H54 (cell line): Measurements from ENCODE around the gene ZNF598.
A peak's percentile ranks its signal among the peaks of the same experiment; 100 is the strongest.

Experiments used
- DNase-seq: peaks from one replicate; pipeline ENCODE4 v3.0.0; 2011; ENCODE audit warnings: low spot score, mixed read lengths; ENCODE audit not compliant: insufficient read length
- FAIRE-seq: peaks from 3 replicates; lab custom pipeline; 2011; peaks lifted over from hg19 to GRCh38; lab: Jason Lieb, UNC
- POLR2A ChIP-seq: IDR thresholded peaks from 2 replicates; pipeline ENCODE4 v1.6.1; 2011; ENCODE audit warnings: low read depth, mild to moderate bottlenecking, low read length

The ZNF598 gene

GRCh38 chr16:2002406-2003230 is 7.0 kb downstream of the ZNF598 start:
- no peak for DNase-seq
- FAIRE-seq = no peak
- TF ChIP-seq POLR2A = no peak

DNA sequence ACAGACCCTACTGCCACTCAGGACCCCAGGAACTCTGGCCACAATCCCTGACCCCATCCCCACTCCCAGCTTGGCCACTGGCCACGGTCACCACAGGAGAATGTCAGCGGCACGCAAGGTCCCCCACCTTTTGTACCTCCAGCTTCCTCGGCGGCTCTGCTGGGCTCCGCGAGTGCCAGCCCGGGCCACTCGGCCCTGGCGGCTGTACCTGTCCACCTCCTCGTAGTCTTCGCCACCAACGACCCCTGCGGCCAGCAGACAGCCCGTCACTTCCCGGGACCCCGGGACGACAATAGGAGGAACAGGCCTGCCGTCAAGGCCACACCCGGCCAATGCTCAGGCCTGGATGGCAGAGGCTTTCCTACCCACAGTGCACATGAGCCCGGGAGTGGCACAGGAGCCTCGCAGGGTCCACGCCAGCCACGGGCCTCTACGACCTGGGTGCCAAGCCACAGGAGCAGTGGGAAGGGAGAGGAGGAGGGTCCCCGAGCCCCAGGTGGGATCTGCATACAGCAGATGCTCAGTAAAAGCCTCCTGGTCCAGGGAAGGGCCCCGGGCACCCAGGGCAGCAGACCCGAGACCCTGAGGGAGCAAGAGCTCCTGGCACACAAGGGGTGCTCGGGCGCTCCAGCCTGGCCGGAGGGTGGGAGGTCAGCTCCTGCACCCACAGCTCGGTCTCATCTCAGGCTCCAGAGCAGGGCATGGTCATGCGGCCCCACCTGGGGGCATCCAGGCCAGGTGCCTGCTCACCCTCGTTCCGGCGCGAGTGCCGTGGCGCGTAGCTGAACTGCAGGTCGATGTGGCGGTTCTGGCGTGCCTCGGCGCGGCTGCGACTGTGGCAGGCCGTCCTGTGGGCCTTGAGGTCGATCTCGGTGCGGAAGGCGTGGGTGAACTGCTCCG is 7.9 kb downstream of the ZNF598 start:
- no peak for FAIRE-seq

GRCh38 chr16:2001035-2001434 is 8.6 kb downstream of the ZNF598 start:
- DNase-seq (no peak), FAIRE-seq (no peak)
- TF ChIP-seq POLR2A = no peak

More for the DNA sequence above, 7.9 kb downstream of the ZNF598 start:
- DNase-seq = no peak
- TF ChIP-seq POLR2A = no peak

- no peak for TF ChIP-seq POLR2A
- DNase-seq (no peak), FAIRE-seq (no peak)
These were observed 9.6 kb downstream of the ZNF598 start for GRCh38 chr16:1999866-2000514.

DNA sequence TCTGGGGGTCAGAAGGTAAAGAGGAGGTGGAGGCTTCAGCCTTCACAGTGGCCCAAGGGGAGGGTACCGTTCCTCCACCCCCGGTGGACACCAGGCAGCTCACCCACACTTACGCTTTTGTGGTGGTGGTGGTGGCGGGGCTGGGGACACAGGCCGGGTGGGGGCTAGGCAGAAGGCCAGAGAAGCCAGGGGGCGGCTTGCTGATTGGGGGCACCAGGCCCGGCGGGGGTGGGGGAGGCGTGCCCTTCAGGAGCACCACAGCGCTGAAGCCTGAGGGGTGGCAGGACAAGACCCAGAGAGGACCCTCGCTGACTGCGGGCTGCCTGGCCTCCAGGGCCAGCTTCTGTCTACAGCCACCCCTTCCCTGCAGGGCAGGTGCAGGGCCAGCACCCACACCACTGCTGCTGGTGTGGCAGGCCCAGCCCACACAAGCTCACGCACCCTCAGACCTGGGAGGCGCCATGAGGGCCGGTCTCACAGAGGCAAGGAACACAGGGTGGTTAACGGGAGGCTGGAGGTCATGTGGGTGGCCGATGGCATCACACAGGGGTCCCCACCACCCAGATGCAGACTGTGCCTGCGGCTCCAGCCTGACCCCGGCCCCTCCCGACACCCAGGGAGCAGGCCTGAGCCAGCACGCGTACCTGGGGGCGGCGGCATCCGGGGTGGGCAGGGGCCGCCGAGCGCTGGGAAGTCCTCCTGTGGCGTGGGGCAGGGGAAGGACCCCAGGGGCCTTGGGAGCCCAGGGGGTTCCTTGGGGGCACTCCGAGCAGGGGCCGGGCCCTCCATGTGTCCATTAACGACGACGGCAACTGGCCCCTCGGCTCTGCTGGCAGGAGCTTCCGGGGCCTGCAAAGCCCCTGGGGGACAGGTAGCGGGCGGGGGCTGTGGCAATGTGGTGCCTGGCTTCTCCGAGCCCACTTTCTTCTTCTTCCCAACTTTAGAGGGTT is 10.5 kb downstream of the ZNF598 start:
- FAIRE-seq = no peak
- no peak for TF ChIP-seq POLR2A
- DNase-seq = no peak

- no peak for TF ChIP-seq POLR2A
- FAIRE-seq (no peak), DNase-seq (no peak)
These were observed 11.2 kb downstream of the ZNF598 start for GRCh38 chr16:1998360-1998835.

- TF ChIP-seq POLR2A = no peak
- FAIRE-seq (no peak), DNase-seq (no peak)
These were observed 11.9 kb downstream of the ZNF598 start for GRCh38 chr16:1997494-1998359.

GRCh38 chr16:1993731-1994131 is 15.9 kb downstream of the ZNF598 start:
- FAIRE-seq (peak; percentile 23), DNase-seq (no peak)
- TF ChIP-seq POLR2A = no peak

GRCh38 chr16:1992704-1993317 is 16.8 kb downstream of the ZNF598 start:
- FAIRE-seq (no peak), DNase-seq (no peak)
- no peak for TF ChIP-seq POLR2A

GRCh38 chr16:1991948-1992703 is 17.5 kb downstream of the ZNF598 start:
- DNase-seq (no peak), FAIRE-seq (no peak)
- no peak for TF ChIP-seq POLR2A

DNA sequence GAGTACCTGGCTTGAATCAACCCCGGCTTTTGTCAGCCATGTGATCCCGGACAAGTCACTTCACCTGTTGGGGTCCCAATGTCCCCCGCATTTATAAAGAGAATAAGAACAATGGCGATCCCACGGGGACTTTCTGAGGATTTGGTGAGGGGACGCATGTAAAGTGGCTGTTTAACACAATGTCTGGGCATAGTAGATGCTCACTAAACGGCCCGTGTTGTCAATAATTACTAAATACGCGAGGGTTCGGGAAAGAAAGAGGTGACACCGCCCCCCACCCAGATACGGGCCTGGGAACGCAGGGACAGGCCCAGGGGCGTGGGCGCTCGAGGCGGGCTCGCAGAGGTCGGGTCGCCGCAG is 18.1 kb downstream of the ZNF598 start:
- FAIRE-seq = no peak
- no peak for TF ChIP-seq POLR2A
- DNase-seq = no peak

DNA sequence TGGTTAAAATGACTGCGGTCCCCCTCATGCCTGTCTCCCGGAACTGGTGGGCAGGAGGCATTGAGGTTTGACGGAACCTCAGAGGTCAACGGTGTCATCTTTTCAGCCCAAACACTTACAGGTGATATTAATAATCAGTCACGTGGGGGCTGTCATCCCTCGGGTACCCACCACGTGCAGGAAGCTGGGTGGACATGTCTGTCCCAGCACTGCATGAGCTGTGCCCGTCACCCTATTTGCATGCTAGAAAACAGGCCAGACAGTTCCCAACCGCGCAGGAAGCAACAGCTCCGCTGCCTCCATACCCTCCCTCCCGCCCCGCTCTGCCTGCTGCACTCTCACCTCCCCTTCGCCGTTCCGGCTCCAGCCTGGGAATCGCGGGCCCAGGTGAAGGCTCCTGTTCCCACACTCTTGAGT is 18.5 kb downstream of the ZNF598 start:
- TF ChIP-seq POLR2A = no peak
- FAIRE-seq (no peak), DNase-seq (no peak)
